22Rv1 (cell line): ENCODE results near the gene FOXP1.

Experiments
- CTCF ChIP-seq: fragments of 450-650 bp; IDR thresholded peaks from 2 replicates; pipeline ENCODE4 v1.5.1; 2017; ENCODE audit warnings: mild to moderate bottlenecking
- ZFX ChIP-seq: fragments of 450-650 bp; IDR thresholded peaks from 2 replicates; pipeline ENCODE4 v1.6.1; 2017; ENCODE audit warnings: antibody characterized with exemption, borderline replicate concordance

- TF ChIP-seq CTCF (no peak), ZFX (no peak)
These were observed 528.1 kb downstream of the FOXP1 start for GRCh38 chr3:71055257-71056001.
